Body of pancreas (tissue), 4 donors: ENCODE data around the gene CBL.

Experiments
- POLR2A ChIP-seq, 3 donors: fragments of 450-650 bp; IDR thresholded peaks; one replicate each; pipeline ENCODE4 v1.6.1; 2016; ENCODE audit warnings: antibody characterized with exemption in 3 of 3, mild to moderate bottlenecking in 2 of 3
- TF ChIP-seq, protein P1 (sequence below), 7 experiments: fragments of 450-650 bp in 4 of 7; fragments of 200-600 bp in 3 of 7; sonication (generic) in 3 of 7; IDR thresholded peaks; one replicate each; pipeline ENCODE4 v1.5.1; 2016 to 2019; ENCODE audit warnings: antibody characterized with exemption in 7 of 7

DNA sequence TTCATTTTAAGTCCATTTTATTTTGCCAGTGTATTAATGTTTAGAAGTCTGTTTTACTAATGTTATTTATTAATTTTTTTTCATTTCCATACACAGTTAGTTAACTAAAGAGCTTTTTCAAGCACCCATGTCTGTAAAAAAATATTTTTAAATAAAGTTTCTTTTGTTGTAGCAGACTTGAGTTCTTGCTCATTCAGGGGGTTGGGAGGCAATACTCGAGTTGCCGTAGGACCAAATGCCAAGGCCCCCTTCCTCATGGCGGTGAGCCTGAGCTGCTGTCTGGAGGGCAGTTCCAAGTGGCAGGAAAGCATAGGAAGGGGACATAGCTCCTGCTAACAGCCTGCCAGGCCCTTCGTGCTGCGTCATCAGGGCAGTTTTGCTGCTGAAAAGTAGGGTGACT, 101.8 kb downstream of the CBL start:
- TF ChIP-seq, protein P1, sequence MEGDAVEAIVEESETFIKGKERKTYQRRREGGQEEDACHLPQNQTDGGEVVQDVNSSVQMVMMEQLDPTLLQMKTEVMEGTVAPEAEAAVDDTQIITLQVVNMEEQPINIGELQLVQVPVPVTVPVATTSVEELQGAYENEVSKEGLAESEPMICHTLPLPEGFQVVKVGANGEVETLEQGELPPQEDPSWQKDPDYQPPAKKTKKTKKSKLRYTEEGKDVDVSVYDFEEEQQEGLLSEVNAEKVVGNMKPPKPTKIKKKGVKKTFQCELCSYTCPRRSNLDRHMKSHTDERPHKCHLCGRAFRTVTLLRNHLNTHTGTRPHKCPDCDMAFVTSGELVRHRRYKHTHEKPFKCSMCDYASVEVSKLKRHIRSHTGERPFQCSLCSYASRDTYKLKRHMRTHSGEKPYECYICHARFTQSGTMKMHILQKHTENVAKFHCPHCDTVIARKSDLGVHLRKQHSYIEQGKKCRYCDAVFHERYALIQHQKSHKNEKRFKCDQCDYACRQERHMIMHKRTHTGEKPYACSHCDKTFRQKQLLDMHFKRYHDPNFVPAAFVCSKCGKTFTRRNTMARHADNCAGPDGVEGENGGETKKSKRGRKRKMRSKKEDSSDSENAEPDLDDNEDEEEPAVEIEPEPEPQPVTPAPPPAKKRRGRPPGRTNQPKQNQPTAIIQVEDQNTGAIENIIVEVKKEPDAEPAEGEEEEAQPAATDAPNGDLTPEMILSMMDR (IDR thresholded peaks at IDR 0.05) = no peak
- TF ChIP-seq POLR2A (IDR thresholded peaks at IDR 0.05) = no peak
